ENCODE data around the gene LLGL2.
"Not testable (repeated sequence)": the region's sequence is repeated elsewhere in the genome, so short reads cannot be mapped to it uniquely, and the experiment has no call there.

LLGL2 gene

DNA sequence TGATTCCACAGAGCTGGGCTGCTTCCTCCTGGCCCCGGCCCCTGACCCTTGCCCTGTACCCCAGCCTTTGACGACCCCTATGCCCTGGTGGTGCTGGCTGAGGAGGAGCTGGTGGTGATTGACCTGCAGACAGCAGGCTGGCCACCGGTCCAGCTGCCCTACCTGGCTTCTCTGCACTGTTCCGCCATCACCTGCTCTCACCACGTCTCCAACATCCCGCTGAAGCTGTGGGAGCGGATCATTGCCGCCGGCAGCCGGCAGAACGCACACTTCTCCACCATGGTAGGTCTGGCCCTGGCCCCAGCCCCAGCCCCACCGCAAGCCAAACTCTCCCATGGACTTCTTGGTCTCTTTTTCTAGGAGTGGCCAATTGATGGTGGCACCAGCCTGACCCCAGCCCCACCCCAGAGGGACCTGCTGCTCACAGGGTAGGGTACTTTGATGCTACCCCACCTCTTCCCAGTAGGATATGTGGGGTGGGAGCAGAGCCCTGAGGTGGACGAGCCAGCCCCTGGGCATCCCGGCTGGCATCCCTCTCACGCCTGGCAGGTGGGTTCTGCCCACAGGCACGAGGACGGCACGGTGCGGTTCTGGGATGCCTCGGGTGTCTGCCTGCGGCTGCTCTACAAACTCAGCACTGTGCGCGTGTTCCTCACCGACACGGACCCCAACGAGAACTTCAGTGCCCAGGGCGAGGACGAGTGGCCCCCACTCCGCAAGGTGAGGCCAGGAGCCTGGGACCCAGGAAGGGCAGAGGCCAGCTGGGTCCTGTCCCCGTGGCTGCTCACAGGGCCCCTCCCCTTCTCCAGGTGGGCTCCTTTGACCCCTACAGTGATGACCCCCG is 43.1 kb downstream of the LLGL2 start:
- DNase-seq (ENCODE audit: low read depth in 2 of 2), result no peak

DNA sequence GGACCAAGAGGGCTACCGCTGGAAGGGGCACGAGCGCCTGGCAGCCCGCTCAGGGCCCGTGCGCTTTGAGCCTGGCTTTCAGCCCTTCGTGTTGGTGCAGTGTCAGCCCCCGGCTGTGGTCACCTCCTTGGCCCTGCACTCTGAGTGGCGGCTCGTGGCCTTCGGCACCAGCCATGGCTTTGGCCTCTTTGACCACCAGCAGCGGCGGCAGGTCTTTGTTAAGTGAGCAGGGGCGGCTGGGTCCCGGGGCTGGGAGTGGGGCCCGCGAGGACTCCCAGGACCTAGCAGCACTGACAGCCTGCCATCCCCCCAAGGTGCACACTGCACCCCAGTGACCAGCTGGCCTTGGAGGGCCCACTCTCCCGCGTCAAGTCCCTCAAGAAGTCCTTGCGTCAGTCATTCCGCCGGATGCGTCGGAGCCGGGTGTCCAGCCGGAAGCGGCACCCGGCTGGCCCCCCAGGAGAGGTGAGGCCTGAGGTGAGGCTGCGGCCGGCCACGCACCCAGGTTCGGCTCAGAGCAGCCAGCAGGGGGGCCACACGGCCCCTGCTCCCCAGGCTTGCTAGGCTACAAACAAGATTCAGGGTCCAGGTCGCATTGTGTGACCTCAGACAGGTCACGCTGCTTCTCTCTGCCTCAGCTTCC is 44.7 kb downstream of the LLGL2 start:
- no peak for DNase-seq (ENCODE audit: low read depth in 2 of 2)

DNA sequence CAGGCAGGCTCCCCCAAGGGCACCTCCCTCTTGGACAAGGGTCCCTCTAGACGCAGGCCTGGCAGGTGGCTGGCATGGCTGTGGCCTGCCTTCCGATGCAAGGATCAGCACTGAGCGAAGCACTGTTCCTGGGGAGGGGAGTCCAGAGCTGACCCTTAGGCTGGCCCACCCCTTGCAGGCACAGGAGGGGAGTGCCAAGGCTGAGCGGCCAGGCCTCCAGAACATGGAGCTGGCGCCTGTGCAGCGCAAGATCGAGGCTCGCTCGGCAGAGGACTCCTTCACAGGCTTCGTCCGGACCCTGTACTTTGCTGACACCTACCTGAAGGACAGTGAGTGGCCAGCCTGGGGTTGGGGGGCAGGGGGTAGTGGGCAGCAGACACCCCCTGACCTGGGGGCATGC is 45.3 kb downstream of the LLGL2 start:
- no peak for DNase-seq (ENCODE audit: low read depth in 2 of 2)

DNA sequence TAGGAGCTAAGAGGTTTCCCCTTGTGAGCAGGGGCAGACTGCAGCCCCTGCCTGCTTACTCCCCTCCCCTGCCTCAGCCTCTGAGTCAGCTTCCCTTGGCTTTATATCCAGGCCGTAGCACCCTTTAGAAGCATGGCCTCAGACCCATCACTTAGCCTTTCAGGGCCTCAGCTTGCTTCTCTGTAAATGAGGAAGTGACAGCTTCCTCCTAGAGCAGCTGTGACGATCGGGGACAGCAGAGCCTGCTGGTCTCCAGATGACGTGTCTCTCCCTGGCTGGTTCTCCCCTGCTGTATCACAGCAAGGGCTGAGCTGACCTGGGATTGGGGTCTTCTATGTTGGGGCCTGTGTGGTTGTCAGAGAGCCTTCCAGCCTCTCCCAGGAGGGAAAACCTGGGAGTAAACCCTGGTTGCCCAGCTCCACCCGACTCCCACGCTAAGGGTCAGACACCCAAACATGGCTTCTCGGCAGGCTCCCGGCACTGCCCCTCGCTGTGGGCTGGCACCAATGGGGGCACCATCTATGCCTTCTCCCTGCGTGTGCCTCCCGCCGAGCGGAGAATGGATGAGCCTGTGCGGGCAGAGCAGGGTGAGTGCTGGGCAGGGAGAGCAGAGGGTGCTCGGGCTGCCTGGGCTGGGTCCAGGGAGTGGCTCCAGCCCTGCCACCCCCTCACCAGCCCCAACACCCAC is 45.8 kb downstream of the LLGL2 start:
- DNase-seq (ENCODE audit: low read depth in 2 of 2), result no peak

DNA sequence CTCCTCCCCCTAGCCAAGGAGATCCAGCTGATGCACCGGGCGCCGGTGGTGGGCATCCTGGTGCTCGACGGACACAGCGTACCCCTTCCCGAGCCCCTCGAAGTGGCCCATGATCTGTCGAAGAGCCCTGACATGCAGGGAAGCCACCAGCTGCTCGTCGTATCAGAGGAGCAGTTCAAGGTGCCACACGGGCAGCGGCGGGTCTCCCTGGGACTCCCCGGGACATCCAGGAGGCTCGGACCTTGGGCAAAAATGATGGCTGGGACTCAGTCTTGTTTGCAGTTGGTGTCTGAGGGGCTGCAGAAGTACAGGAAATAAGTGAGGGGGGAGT is 46.4 kb downstream of the LLGL2 start:
- no peak for DNase-seq (ENCODE audit: low read depth in 2 of 2)

DNA sequence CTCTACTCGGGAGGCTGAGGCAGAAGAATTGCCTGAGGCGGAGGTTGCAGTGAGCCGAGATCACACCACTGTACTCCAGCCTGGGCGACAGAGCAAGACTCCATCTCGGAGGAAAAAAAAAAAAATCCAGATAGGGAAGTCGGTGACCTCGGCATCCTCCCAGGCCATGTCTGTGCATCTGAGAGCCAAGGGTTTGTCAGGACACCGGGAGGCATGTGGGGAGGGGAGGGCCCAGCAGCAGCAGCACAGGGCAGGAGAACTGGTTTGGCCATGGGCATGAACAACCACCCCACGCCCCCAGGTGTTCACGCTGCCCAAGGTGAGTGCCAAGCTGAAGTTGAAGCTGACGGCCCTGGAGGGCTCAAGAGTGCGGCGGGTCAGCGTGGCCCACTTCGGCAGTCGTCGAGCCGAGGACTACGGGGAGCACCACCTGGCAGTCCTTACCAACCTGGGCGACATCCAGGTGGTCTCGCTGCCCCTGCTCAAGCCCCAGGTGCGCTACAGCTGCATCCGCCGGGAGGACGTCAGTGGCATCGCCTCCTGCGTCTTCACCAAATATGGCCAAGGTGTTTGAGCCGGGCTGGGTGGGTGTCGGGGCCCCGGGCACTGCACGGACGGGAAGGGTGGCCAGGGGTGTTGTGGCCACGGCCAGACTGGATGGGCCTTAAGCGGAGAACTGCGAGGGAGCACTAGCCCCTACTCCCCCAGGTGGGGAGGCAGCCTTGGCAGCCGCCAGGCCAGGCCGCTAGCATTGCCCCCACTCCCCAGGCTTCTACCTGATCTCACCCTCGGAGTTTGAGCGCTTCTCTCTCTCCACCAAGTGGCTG is 47.4 kb downstream of the LLGL2 start:
- no peak for DNase-seq (ENCODE audit: low read depth in 2 of 2)

DNA sequence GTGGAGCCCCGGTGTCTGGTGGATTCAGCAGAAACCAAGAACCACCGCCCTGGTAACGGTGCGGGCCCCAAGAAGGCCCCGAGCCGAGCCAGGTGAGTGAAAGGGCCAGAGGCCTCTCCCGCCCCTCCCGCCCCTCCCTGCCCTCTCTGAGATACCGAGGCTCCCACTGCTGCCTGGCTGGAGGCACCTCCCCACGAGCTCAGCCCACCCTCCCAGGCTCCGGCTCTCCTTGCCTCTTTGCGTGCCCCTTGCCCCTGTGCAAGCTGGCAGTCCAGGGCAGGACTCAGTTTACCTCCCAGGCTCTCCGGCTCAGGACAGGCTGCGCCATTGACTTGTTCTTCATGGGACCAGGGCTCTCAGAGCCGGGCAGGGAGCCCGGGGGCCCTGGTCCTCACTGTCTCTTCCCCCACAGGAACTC is 48.1 kb downstream of the LLGL2 start:
- no peak for DNase-seq (ENCODE audit: low read depth in 2 of 2)

DNA sequence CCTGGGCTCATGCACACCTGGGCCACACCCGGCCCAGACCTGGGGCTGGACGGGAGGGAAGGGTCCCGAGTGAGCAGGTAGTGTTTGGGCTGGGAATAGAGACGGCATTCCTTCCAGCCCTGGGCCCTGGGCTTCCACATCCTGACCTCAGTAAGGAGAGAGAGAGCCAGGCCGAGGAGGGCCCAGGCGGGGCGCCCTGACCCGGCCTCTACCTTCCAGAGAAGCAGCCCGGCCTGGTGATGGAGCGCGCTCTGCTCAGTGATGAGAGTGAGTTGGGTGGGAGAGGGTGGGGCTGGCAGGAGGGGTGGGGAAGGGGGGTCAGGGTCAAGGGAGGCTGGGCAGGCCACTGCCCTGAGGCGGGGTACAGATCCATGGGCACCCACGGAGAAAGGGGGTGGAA is 48.5 kb downstream of the LLGL2 start:
- no peak for DNase-seq (ENCODE audit: low read depth in 2 of 2)

DNA sequence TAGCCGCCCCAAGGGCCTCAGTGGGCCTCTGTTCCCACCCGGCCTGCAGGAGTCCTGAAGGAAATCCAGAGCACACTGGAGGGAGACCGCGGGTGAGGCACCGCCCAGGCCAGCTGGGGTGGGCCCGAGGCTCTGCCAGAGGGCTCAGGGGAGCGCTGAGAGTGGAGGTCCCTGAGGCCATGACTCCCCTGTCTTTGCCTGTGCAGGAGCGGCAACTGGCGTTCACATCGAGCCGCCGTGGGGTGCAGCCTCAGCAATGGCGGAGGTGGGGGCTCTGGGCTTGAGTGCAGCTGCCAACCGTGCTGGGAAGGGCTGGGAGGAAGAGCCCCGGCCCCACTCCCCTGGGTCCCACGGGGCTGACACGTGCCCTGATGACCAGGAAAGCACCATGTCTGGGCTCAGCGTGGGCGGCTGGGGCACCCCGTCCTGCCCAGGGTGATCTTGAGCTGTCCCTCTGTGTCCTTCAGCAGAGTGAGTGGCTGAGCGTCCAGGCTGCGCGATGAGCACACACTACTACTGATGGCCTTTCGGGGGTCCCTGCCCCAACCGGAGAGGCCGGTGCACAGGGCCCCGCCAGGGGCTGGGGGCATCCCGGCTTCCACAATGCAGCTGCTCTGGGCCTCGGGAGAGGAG is 49.0 kb downstream of the LLGL2 start:
- no peak for DNase-seq (ENCODE audit: low read depth in 2 of 2)

DNA sequence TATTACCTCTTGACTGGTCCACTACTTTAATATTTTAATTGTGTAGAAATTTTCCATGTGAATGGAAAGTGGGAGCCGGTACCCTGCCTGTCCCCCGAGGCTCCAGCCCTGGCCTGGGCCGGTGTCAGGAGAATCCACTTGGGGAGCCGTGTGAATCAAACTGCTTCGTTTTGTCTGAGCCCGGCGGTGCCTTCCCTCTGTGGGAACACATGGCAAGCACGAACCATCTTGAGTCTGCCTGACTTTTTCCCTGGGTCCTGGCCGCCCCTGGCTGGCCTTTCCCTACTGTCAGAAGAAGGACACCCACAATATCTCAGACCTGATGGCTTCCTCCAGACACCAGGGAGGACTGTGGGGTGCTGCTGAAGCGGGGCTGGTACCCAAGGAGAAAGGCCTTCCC is 49.7 kb downstream of the LLGL2 start:
- no peak for DNase-seq (ENCODE audit: low read depth in 2 of 2)

DNA sequence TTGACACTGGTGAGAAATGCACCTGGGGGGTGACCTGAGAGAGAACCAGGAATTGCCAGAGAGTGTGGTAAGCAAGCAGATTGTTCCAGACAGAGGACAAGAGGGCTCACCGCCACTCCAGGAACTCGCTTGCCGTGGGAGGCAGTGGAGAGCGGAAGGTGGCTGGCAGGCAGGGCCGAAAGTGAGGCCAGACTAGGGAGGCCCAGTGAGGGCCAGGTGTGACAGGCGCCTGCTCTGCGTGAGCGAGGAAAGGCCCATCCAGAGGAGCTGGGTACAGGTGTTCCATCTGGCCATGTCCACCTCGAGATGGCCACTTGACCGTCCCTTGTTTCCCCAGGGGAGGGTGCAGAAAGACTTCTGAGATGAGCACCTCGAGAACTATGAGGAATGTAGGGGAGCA is 50.2 kb downstream of the LLGL2 start:
- no peak for DNase-seq (ENCODE audit: low read depth in 2 of 2)

DNA sequence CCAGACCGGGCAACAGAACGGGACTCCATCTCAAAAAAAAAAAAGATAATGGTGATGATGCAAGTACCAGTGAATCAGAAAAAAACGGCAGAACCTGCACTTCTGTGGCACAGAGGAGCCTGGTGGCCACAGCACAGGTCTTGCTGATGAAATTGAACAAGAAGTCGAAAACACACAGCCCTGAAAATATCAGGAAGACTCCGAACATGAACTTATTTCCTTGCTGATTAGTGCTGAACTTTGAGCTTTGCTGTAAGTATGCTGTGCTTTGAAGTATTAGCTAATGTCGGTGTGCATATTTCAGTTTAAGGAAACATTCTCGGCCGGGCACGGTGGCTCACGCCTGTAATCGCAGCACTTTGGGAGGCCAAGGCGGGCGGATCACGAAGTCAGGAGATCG is 51.2 kb downstream of the LLGL2 start:
- DNase-seq (ENCODE audit: low read depth in 2 of 2), result no peak

DNA sequence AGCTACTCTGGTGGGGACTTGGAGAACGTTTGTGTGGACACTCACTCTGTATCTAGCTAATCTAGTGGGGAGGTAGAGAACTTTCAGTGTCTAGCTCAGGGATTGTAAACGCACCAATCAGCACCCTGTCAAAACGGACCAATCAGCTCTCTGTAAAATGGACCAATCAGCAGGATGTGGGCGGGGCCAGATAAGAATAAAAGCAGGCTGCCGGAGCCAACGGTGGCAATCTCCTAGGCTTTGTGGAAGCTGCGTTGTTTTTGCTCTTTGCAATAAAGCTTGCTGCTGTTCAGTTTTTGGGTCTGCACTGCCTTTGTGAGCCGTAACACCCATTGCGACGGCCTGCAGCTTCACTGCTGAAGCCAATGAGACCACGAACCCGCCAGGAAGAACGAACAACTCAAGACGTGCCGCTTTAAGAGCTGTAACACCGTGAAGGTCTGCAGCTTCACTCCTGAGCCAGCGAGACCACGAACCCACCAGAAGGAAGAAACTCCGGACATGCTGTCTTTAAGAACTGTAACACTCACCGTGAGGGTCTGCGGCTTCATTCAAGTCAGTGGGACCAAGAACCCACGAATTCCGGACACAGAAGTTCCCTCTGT is 55.7 kb downstream of the LLGL2 start:
- DNase-seq (ENCODE audit: low read depth in 2 of 2), result peak in 1 of 2 donors; percentile 59

DNA sequence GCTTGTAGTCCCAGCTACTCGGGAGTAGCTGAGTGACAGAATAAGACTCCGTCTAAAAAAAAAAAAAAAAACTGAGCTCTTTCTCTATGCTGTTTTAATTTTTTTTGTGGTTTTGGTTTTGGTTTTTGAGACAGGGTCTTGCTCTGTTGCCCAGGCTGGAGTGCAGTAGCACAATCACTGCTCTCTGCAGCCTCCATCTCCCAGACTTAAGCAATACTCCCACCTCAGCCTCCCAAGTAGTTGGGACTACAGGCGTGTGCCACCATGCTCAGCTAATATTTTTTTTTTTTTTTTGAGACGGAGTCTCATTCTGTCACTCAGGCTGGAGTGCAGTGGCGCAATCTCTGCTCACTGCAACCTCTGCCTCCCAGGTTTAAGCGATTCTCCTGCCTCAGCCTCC is 57.7 kb downstream of the LLGL2 start:
- DNase-seq (ENCODE audit: low read depth in 2 of 2), result not testable (repeated sequence)

DNA sequence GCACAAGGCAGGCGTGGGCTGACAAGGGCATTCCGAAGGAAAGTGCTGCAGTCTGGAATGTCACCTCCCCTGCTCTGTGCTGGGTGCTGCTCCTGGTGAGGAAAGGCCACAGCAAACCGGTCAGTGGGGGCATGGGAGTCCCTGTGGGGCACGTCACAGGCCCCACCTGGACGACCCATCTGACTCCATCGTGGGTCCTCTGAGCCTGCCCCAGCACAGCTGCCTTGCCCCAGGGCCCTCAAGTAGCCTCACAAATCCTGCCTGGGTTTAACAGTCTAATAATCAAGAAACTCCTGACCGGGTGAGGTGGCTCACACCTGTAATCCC is 59.3 kb downstream of the LLGL2 start:
- no peak for DNase-seq (ENCODE audit: low read depth in 2 of 2)

DNA sequence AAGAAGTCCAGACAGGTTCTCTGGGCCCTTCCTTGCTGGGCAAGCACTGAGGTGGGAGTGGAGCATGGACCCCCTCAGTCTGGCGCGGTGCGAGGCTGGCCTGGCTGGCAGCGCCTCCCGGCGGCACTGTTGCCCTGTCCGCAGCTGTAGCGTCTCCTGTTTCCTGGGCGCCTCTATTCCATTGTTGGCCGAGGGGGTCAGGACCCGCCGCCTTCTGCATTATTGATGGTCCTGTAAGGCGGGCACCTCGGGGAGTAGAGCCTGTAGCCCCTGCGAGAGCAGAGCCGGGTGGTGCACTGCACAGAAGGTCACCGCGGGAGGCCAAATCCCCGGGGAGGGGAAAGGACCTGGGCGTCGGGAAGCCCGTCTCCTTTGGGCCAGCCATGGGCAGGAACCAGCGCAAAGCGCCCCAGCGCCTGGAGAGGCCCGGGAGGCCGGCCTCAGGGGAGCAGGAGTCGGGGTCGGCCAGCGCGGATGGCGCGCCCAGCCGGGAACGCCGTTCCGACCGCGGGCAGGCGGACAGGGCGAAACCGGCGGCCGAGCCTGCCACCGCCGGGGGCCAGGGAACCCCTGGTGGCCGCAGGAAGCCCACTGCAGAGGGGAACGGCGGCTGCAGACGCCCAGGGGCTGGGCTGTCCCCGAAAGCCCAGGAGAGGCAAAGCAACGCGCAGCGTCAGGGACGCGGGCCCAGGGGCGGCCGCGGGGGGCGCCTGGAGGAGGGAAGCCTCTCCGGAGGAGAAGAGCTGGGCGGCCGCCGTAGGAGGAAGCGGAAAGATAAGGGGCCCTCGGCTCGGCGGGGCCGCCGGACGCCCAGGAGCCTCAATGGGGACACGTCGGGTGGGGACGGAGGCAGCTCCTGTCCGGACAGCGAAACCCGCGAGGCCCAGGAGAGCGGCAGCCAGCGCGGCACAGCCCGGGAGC is 62.4 kb downstream of the LLGL2 start, which contains the start of gene MYO15B:
Gene MYO15B, plus strand, starts transcription at position 126 of the 921 bp plus-strand sequence. Its CDS starts 258 bp downstream, at position 384.
- DNase-seq (ENCODE audit: low read depth in 2 of 2), result peak; percentile 38 to 44

DNA sequence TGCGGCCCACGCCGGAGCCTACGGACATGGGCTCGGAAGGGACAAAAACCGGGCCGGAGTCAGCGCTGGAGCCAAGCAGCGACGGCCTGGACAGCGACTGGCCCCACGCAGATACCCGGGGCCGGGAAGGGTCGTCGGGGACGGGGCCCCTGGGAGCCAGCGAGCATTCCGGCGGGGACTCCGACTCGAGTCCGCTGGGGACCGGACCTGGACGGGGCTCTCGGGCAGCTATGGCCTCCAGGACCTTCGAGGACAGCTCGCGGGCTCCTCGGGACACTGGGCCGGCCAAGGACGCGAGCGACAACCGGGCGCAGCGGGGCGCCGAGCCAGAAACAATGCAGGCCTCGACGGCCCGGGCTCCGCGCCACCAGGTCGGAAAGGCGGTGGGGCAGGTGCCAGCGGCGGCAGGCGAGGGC is 63.1 kb downstream of the LLGL2 start:
- DNase-seq (ENCODE audit: low read depth in 2 of 2), result no peak

DNA sequence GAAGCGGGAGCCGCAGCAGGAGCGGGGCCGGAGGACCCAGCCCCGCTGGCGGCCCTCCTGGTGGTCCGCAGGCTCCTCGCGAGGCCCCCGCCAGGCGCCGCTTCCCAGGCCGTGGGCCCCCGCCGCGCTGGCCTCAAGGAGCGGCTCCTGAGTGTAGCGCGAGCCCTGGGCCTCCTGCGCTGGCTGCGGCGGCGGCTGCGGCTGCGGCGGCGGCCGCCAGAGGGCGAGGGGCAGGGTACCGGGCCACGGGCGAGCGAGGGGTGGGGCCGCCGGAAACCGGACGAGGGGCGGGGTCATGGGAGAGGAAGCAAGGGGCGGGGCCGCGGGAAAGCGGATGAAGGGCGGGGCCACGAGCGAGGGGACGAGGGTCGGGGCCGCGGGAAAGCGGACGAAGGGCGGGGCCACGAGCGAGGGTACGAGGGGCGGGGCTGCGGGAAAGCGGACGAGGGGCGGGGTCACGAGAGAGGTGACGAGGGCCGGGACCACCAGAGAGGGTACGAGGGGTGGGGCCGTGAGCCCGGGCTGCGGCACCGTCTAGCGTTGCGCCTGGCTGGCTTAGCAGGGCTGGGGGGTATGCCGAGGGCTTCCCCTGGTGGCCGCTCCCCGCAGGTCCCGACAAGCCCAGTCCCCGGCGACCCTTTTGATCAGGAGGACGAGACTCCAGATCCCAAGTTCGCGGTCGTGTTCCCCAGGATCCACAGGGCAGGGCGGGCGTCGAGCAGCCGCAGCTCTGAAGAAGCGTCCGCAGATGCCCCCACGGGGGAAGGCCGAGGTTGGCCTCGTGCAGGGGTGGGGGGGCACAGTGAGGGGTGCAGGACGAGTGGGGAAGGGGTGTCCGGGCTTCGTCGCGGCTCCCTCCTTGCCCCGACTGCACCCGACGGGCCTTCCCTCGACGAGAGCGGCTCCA is 63.8 kb downstream of the LLGL2 start:
- peak; percentile 93 to 94 for DNase-seq (ENCODE audit: low read depth in 2 of 2)

DNA sequence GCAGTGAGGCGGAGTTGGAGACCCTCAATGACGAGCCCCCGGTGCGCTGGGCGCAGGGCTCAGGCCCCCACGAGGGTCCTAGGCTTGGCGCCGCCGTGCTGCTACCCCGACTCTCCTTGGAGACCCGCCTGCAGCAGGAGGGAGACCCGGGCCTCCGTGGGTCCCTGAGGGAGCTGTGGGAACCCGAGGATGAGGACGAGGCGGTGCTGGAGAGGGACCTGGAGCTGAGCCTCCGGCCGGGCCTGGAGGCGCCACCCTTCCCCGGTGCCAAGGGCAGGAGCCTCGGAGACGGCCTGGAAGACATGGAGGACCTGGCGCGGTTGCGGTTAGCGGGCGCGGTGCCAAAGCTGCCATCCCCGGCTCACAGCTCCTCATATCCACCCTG is 64.4 kb downstream of the LLGL2 start:
- DNase-seq (ENCODE audit: low read depth in 2 of 2), result no peak
